Epithelial cell of proximal tubule (primary cell): ENCODE data around the gene SMIM31. TPM values are rescaled to one million over a fixed set of nuclear protein-coding genes. Genes with fewer than 3 reads are reported as not detected.

Experiments used
- DNase-seq: peaks from one replicate; pipeline ENCODE4 v3.0.0-alpha.2; 2011; ENCODE audit warnings: low read depth
- H3K4me3 ChIP-seq: 2 replicates; pipeline ENCODE4 v1.5.1; 2011; ENCODE audit warnings: low read depth, mild to moderate bottlenecking, low read length
- total RNA-seq: library from RNA; depleted of rRNA; stranded (reverse); fragments of >200 nt; gene quantifications from 2 replicates; pipeline ENCODE4 v1.2.3, GENCODE V29; 2015
- TF ChIP-seq, protein P1 (sequence below): conservative IDR thresholded peaks from 2 replicates; pipeline ENCODE4 v1.5.1; 2012; ENCODE audit warnings: low read depth, mild to moderate bottlenecking, low read length

SMIM31 gene
- not detected in 2 replicates for total RNA-seq

DNA sequence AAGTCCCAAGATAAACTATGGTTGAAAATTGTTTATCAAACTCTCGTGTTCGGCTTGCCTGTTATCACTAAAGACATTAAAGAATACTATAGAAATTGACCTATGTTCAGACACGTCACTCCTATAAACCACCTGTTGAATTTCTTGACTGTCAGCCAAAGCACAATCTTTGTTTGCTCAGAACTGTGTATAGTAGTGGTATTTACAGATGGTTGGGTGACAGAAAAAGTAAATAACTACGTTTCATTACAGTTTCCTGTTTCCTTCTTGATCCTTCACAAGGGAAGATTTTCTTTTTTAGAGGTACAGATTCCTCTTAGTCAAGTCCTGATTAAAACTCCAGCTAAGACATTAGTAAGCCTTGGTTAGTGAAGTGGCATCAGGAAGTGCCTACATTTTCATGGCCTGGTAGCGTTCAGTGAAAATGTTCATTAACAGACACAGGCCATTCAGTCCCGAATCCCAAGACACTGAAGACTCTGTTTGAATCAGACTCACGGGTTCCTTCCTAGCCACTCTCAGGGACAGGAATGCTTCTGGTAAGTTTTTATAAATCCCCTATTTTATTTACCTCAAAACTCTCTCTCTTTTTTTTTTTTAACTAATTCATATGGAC is at the start of gene SMIM31:
Gene SMIM31, plus strand, starts transcription at position 259 of the 616 bp plus-strand sequence. CDS start 16,313 bp downstream, outside the sequence.
- TF ChIP-seq, protein P1, sequence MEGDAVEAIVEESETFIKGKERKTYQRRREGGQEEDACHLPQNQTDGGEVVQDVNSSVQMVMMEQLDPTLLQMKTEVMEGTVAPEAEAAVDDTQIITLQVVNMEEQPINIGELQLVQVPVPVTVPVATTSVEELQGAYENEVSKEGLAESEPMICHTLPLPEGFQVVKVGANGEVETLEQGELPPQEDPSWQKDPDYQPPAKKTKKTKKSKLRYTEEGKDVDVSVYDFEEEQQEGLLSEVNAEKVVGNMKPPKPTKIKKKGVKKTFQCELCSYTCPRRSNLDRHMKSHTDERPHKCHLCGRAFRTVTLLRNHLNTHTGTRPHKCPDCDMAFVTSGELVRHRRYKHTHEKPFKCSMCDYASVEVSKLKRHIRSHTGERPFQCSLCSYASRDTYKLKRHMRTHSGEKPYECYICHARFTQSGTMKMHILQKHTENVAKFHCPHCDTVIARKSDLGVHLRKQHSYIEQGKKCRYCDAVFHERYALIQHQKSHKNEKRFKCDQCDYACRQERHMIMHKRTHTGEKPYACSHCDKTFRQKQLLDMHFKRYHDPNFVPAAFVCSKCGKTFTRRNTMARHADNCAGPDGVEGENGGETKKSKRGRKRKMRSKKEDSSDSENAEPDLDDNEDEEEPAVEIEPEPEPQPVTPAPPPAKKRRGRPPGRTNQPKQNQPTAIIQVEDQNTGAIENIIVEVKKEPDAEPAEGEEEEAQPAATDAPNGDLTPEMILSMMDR, result no peak

DNA sequence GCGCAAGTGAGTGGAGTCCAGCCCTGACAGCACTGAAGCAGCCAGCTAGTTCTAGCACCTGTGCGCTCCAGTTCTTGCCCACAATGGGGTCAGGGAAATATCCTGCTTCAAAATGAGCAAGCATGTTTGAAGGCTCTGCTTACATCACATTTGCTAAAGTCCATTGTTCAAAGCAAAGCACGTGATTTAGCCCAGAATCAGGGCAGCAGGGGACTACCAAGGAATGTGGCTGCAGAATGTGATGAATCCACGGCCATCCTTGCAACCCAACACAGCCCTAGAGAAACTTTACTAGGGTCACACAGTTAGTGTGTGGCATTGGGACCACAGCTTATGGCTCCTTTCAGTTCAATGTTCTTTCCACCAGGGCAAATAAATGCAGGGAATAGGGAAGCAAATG is 47.3 kb upstream of the SMIM31 start:
- no peak for DNase-seq
- H3K4me3 ChIP-seq, result no peak overlapping the region
- TF ChIP-seq, protein P1, result no peak

More for the DNA sequence above, at the start of gene SMIM31:
- no peak for DNase-seq
- no peak within 1 kb of the TSS for H3K4me3 ChIP-seq

DNA sequence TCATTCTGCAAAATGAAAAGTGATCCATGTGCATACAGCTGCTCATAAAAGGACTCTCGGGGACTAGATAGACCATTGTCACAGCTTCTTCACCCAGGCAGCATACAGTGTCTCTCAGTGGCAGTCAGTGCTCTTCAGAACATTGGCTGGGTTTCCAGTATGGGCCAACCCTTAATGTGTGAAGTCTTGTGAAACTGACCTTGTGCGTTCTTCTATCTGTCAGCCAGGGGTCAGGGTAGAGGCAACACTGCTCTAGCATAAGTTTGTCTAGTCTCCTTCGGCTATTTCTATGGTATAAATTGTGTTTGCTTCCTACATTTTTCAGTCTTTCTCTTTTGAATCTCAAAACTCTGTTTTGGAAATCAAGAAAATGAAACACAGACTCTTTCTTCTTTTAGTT is 37.0 kb upstream of the SMIM31 start:
- TF ChIP-seq, protein P1, result peak; percentile 48
- DNase-seq, result no peak
- H3K4me3 ChIP-seq, result no peak overlapping the region

DNA sequence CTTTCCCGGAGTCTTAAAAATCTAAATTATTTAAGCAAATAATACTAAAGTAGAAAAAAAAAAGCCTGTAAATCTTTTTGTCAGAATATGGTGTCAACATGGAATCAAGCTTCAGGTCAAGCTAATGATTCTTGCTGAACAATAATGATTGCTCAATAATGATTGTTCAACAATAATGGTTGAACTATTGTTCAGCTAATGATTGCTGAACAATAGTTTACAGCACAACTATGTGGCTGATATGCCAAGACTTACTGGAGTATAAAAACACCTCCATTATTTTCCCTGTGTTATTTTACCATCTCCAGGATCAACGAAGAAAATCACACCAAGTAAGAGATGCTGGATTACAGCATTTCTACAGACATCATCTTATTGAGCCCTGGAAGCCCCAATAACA is 35.1 kb upstream of the SMIM31 start:
- TF ChIP-seq, protein P1, result no peak
- peak; percentile 46 for DNase-seq

DNA sequence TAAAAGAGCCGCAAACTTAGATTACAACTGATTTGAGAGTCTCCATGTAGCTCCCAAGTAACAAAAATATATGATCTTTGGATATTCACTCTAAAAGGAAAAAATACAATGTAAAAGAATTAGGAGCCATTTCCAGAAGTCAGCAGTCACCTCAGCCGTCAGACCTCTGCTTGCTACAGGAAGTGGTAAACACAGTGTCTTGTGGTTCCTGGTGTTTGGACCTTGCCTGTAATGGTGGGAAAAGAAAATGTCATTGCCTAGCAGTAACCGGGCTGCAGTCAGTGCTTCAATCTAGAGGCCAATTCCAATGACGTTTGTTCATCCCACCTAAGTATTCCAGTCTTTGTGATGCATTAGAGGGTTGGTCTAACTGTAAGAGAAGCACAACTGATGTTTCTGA is 28.9 kb upstream of the SMIM31 start:
- H3K4me3 ChIP-seq, result no peak overlapping the region
- no peak for DNase-seq
- TF ChIP-seq, protein P1, result no peak

More for the DNA sequence above, 35.1 kb upstream of the SMIM31 start:
- no peak overlapping the region for H3K4me3 ChIP-seq

DNA sequence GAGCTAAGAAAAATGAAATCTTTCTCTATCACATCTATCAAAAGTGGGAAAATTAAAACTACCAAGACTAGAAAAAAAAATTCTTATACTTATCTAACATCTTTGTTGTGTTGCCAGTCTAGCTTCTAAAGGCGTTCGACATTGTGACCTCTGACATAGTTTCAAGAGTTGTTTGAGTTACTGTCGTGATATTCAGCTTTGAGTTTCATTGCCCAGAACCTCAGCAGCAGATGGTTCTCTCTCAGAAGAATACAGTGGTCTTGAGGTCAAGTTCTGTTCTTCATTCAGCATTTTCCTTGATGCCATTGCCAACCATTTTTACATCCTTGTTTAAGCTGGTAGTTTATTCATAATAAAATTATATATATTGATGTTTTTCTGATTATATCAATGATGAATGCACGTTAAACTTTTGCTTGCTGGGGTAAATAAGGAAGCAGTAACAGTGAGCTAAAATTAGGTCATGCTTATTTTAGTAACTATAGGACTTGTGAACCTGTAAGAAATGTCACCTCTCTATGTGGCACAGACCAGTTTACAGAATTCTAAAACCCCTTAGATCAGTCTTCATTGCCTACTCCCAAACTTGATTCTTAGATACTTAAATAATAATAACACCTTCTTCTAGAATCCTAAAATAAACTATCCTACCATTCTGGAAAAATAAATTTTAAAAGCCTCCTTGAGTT is 23.1 kb upstream of the SMIM31 start:
- TF ChIP-seq, protein P1, result no peak
- H3K4me3 ChIP-seq, result no peak overlapping the region
- no peak for DNase-seq

DNA sequence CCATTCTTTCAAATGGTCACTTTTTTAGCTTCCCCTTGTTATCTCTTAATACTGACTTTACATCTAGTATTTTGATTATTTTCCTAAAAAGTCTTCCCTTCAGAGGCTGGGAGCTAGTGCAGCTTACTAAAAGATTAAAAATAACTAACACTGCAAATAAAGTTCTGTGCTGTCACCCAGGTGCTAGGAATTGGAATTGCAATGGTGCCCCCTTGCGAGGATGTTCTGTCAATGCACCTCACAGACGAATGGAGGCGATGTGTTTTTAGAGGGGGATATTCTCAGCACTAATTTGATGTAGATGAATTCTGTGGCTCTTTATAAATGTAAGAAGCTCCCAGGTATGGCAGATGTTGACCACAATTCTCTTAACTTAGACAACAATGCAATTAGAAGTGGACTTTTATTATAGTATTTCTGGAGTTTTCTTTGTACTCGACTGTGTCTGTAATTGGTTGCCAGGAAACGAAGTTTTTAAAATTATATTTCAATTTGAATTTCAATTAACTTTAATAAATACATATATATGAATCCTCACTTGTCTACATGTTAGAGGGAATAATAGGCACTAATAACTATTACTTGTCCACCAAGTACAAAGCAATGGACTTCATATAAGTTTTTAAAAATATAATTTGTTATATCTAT is 22.0 kb upstream of the SMIM31 start:
- TF ChIP-seq, protein P1, result peak; percentile 96
- no peak overlapping the region for H3K4me3 ChIP-seq
- DNase-seq, result no peak
